WTC11 (cell line): ENCODE data around the gene IL20. TPM values are rescaled to one million over a fixed set of nuclear protein-coding genes. Genes with fewer than 3 reads are reported as not detected.

Source experiments
- ATAC-seq: fragments of 200-7000 bp; cut with Tn5 transposase; 2 replicates; pipeline ENCODE4 v1.10.0; 2021; ENCODE audit warnings: mild to moderate bottlenecking, moderate library complexity
- CTCF ChIA-PET: fragments of 300-600 bp; sonication (Branson Sonifier 250); formaldehyde crosslinking; loops from one replicate; lab custom pipeline; 2021; ENCODE audit warnings: antibody characterized with exemption; lab: Charles Lee
- POLR2A ChIA-PET: fragments of 350-600 bp; sonication (Branson Sonifier 250); formaldehyde crosslinking; loops from one replicate; lab custom pipeline; 2021; ENCODE audit warnings: antibody characterized with exemption; lab: Charles Lee
- DNase-seq: peaks from one replicate; pipeline ENCODE4 v3.0.0; 2021; ENCODE audit warnings: low spot score
- H3K27ac Mint-ChIP-seq: 2 replicates; pipeline ENCODE4 v1.8.0; 2021; ENCODE audit warnings: mixed read lengths
- H3K27me3 Mint-ChIP-seq: 2 replicates; pipeline ENCODE4 v1.8.0; 2021; ENCODE audit warnings: low read depth, mild to moderate bottlenecking, moderate library complexity, mixed read lengths
- H3K36me3 Mint-ChIP-seq: 2 replicates; pipeline ENCODE4 v1.8.0; 2021; ENCODE audit warnings: mixed read lengths
- H3K4me1 Mint-ChIP-seq: 2 replicates; pipeline ENCODE4 v1.8.0; 2022; ENCODE audit warnings: mixed read lengths
- H3K4me3 Mint-ChIP-seq: 2 replicates; pipeline ENCODE4 v1.8.0; 2021; ENCODE audit warnings: mild to moderate bottlenecking, moderate library complexity, mixed read lengths
- H3K9me3 Mint-ChIP-seq: 2 replicates; pipeline ENCODE4 v1.8.0; 2021; ENCODE audit warnings: mixed read lengths
- ATF3 ChIP-seq: sonication (generic); formaldehyde crosslinking; conservative IDR thresholded peaks from 2 replicates; pipeline ENCODE4 v1.8.1; 2022; ENCODE audit warnings: mild to moderate bottlenecking, missing genetic modification reagents
- CREB1 ChIP-seq: sonication (generic); formaldehyde crosslinking; IDR thresholded peaks from 2 replicates; pipeline ENCODE4 v1.8.0; 2023; ENCODE audit warnings: mild to moderate bottlenecking, missing genetic modification reagents
- ETV6 ChIP-seq: sonication (generic); formaldehyde crosslinking; IDR thresholded peaks from 2 replicates; pipeline ENCODE4 v1.8.1; 2022; ENCODE audit warnings: mild to moderate bottlenecking, missing genetic modification reagents
- GABPB1 ChIP-seq: sonication (generic); formaldehyde crosslinking; IDR thresholded peaks from 2 replicates; pipeline ENCODE4 v1.8.1; 2023; ENCODE audit warnings: mild to moderate bottlenecking, missing genetic modification reagents
- MXD4 ChIP-seq: fragments of 250-450 bp; sonication (Bioruptor Pico); IDR thresholded peaks from 2 replicates; pipeline ENCODE4 v1.8.0; 2021; ENCODE audit warnings: mild to moderate bottlenecking, moderate library complexity, borderline replicate concordance
- NFYB ChIP-seq: sonication (generic); formaldehyde crosslinking; conservative IDR thresholded peaks from 2 replicates; pipeline ENCODE4 v1.8.0; 2022; ENCODE audit warnings: low read depth, missing genetic modification reagents
- SMAD4 ChIP-seq: sonication (generic); formaldehyde crosslinking; IDR thresholded peaks from 2 replicates; pipeline ENCODE4 v1.8.0; 2022; ENCODE audit warnings: mild to moderate bottlenecking, missing genetic modification reagents
- SOX15 ChIP-seq: fragments of 250-450 bp; sonication (Bioruptor Pico); IDR thresholded peaks from 2 replicates; pipeline ENCODE4 v1.9.0; 2021; ENCODE audit warnings: mild to moderate bottlenecking
- SP1 ChIP-seq: sonication (generic); formaldehyde crosslinking; conservative IDR thresholded peaks from 2 replicates; pipeline ENCODE4 v1.8.1; 2022; ENCODE audit warnings: missing genetic modification reagents
- STAT6 ChIP-seq: sonication (generic); formaldehyde crosslinking; conservative IDR thresholded peaks from 2 replicates; pipeline ENCODE4 v1.8.1; 2023; ENCODE audit warnings: mild to moderate bottlenecking, low read depth, missing genetic modification reagents, moderate library complexity
- TCF7 ChIP-seq: sonication (generic); formaldehyde crosslinking; IDR thresholded peaks from 2 replicates; pipeline ENCODE4 v1.8.0; 2022; ENCODE audit warnings: mild to moderate bottlenecking, low read depth, missing genetic modification reagents, moderate library complexity
- TEAD1 ChIP-seq: sonication (generic); formaldehyde crosslinking; IDR thresholded peaks from 2 replicates; pipeline ENCODE4 v1.8.0; 2022; ENCODE audit warnings: mild to moderate bottlenecking, missing genetic modification reagents
- ZBTB21 ChIP-seq: sonication (generic); formaldehyde crosslinking; IDR thresholded peaks from 2 replicates; pipeline ENCODE4 v1.8.1; 2023; ENCODE audit warnings: mild to moderate bottlenecking, missing genetic modification reagents, borderline replicate concordance
- total RNA-seq: library from RNA; stranded (reverse); gene quantifications from 3 replicates; pipeline ENCODE4 v1.2.3, GENCODE V29; 2021
- TF ChIP-seq, protein P1 (sequence below): fragments of 250-450 bp; sonication (Bioruptor Pico); IDR thresholded peaks from 2 replicates; pipeline ENCODE4 v1.9.0; 2021; ENCODE audit warnings: mild to moderate bottlenecking
- TF ChIP-seq, protein P2 (sequence below): sonication (generic); formaldehyde crosslinking; IDR thresholded peaks from 2 replicates; pipeline ENCODE4 v1.8.0; 2022; ENCODE audit warnings: mild to moderate bottlenecking, missing genetic modification reagents
- TF ChIP-seq, protein P3 (sequence below): fragments of 250-450 bp; sonication (Bioruptor Pico); conservative IDR thresholded peaks from 2 replicates; pipeline ENCODE4 v1.9.0; 2021; ENCODE audit warnings: mild to moderate bottlenecking

The IL20 gene
- total RNA-seq, 1 experiment from 2014 or later = not detected

- TF ChIP-seq ATF3 (no peak), SMAD4 (CRISPR knock-in tag) (no peak), STAT6 (CRISPR knock-in tag) (no peak), TEAD1 (CRISPR knock-in tag) (no peak), ZBTB21 (CRISPR knock-in tag) (no peak)
Measured at GRCh38 chr1:206913766-206914537, 48.5 kb downstream of the IL20 start (continued).

GRCh38 chr1:206915030-206915735, 49.8 kb downstream of the IL20 start:
- TF ChIP-seq, protein P1, sequence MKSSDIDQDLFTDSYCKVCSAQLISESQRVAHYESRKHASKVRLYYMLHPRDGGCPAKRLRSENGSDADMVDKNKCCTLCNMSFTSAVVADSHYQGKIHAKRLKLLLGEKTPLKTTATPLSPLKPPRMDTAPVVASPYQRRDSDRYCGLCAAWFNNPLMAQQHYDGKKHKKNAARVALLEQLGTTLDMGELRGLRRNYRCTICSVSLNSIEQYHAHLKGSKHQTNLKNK (CRISPR knock-in tag) = no peak
- TF ChIP-seq GABPB1 (CRISPR knock-in tag) (no peak), NFYB (CRISPR knock-in tag) (no peak), MXD4 (no peak), SP1 (CRISPR knock-in tag) (no peak), SOX15 (no peak), ETV6 (CRISPR knock-in tag) (no peak), CREB1 (CRISPR knock-in tag) (no peak), TCF7 (CRISPR knock-in tag) (no peak)
- TF ChIP-seq, protein P2, sequence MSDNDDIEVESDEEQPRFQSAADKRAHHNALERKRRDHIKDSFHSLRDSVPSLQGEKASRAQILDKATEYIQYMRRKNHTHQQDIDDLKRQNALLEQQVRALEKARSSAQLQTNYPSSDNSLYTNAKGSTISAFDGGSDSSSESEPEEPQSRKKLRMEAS = no peak
- TF ChIP-seq, protein P3, sequence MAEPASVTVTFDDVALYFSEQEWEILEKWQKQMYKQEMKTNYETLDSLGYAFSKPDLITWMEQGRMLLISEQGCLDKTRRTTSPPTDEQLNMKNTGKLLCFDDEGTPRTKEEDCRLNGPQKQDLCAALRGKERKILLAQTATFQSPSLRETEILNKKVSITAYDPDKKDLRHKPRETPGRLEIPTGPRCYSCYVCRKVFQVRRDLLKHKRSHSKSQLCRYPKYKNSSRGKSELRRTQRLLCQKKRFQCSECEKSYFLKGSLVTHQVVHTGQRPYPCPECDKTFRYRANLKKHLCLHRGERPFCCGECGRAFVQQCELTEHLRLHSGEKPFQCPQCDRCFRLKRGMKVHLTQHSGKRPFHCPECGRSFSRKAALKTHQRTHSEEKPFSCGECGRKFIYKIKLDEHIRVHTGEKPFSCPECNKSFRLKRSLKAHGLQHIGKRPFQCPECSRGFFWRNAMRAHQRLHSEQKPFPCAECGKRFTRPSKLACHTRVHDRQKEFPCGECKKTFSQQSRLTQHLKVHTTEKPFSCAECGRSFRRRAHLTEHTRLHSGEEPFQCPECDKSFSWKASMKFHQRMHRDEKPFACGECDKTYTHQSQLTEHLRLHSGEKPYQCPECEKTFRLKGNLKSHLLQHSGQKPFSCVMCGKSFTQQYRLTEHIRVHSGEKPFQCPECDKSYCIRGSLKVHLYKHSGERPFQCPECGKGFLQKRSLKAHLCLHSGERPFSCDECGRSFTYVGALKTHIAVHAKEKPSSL = no peak
- DNase-seq (no peak), ATAC-seq (no peak)
- POLR2A ChIA-PET = interaction anchor here (0.7 kb wide), 1 partner anchor 180 kb away, joined by 10 read pairs; no protein-coding TSS in a partner anchor
- H3K9me3 Mint-ChIP-seq = no peaks in the 10 kb centered on the region
- no peaks in the 10 kb centered on the region for H3K36me3 Mint-ChIP-seq
- no peak overlapping the region for H3K27ac Mint-ChIP-seq
- H3K4me3 Mint-ChIP-seq = no peak overlapping the region
- H3K4me1 Mint-ChIP-seq = no peaks in the 10 kb centered on the region
- CTCF ChIA-PET = interaction anchor here (0.7 kb wide), 2 partner anchors 223 to 408 kb away, joined by 3 read pairs; partner anchors contain the start of gene RASSF5
- H3K27me3 Mint-ChIP-seq = peaks cover 18% of the 10 kb centered on the region
